Occipital lobe (tissue), 2 donors: Measurements from ENCODE around the gene MUSK. TPM values are rescaled to one million over a fixed set of nuclear protein-coding genes. Genes with fewer than 3 reads are reported as not detected.
A peak's percentile ranks its signal among the peaks of the same experiment; 100 is the strongest.
"Not testable (repeated sequence)": the region's sequence is repeated elsewhere in the genome, so short reads cannot be mapped to it uniquely, and the experiment has no call there.

Experiments
- DNase-seq: peaks from one replicate; lab custom pipeline; 2025; lab: John Stamatoyannopoulos, UW
- total RNA-seq: library from RNA; depleted of rRNA; stranded (reverse); fragments of >200 nt; gene quantifications from one replicate; pipeline ENCODE4 v1.2.3, GENCODE V29; 2014

Gene MUSK
- total RNA-seq, 1 donor from 2014 or later: 0.16 TPM

- no peak for DNase-seq
These were observed 86.6 kb downstream of the MUSK start for GRCh38 chr9:110755179-110755578.

- DNase-seq: no peak
These were observed 89.6 kb downstream of the MUSK start for GRCh38 chr9:110758201-110758600.

- DNase-seq: no peak
These were observed 94.2 kb downstream of the MUSK start for GRCh38 chr9:110762783-110763182.

GRCh38 chr9:110763568-110763967, 95.0 kb downstream of the MUSK start:
- no peak for DNase-seq

GRCh38 chr9:110764006-110764405, 95.4 kb downstream of the MUSK start:
- no peak for DNase-seq

GRCh38 chr9:110765926-110766325, 97.3 kb downstream of the MUSK start:
- DNase-seq: no peak

GRCh38 chr9:110767559-110768063, 99.0 kb downstream of the MUSK start:
- DNase-seq: no peak

- DNase-seq: no peak
These were observed 100.3 kb downstream of the MUSK start for GRCh38 chr9:110768886-110769285.

- no peak for DNase-seq
These were observed 101.1 kb downstream of the MUSK start for GRCh38 chr9:110769667-110770066.

GRCh38 chr9:110775724-110776123, 107.1 kb downstream of the MUSK start:
- peak; percentile 2 for DNase-seq

GRCh38 chr9:110776221-110776620, 107.6 kb downstream of the MUSK start:
- DNase-seq: no peak

- no peak for DNase-seq
These were observed 108.7 kb downstream of the MUSK start for GRCh38 chr9:110777196-110777875.

- DNase-seq: no peak
These were observed 109.3 kb downstream of the MUSK start for GRCh38 chr9:110777876-110778215.

- DNase-seq: no peak
These were observed 114.1 kb downstream of the MUSK start for GRCh38 chr9:110782701-110783100.

GRCh38 chr9:110784309-110784708, 115.7 kb downstream of the MUSK start:
- DNase-seq: no peak

- DNase-seq: no peak
These were observed 116.6 kb downstream of the MUSK start for GRCh38 chr9:110785166-110785565.

GRCh38 chr9:110788396-110788795, 119.8 kb downstream of the MUSK start:
- DNase-seq: not testable (repeated sequence)

- DNase-seq: no peak
These were observed 120.3 kb downstream of the MUSK start for GRCh38 chr9:110788871-110789270.

GRCh38 chr9:110797611-110798010, 129.0 kb downstream of the MUSK start:
- DNase-seq: no peak

GRCh38 chr9:110799396-110799795, 130.8 kb downstream of the MUSK start:
- DNase-seq: no peak

- DNase-seq: no peak
These were observed 132.8 kb downstream of the MUSK start for GRCh38 chr9:110801426-110801825.

- no peak for DNase-seq
These were observed 133.9 kb downstream of the MUSK start for GRCh38 chr9:110802416-110803035.

- no peak for DNase-seq
These were observed 139.5 kb downstream of the MUSK start for GRCh38 chr9:110807956-110808598.
